GM12878 (cell line): ENCODE results near the gene PSORS1C1. TPM values are rescaled to one million over a fixed set of nuclear protein-coding genes. Genes with fewer than 3 reads are reported as not detected.

ENCODE experiments used
- ATAC-seq: fragments of 200-7000 bp; cut with Tn5 transposase; 3 replicates; pipeline ENCODE4 v1.9.1; 2020; ENCODE audit warnings: mild to moderate bottlenecking, moderate library complexity
- BruUV-seq: library from RNA; stranded (reverse); fragments of 400-500 nt; replicated peaks from 2 replicates; lab custom pipeline; 2021; lab: Mats Ljungman, UMichigan
- CTCF ChIA-PET: fragments of 300-600 bp; sonication (Branson Sonifier 250); formaldehyde crosslinking; extraction: SDS; loops from one replicate; lab custom pipeline; 2021; ENCODE audit warnings: inconsistent platforms; lab: Yijun Ruan, JAX
- POLR2A ChIA-PET: fragments of 350-600 bp; formaldehyde crosslinking; extraction: SDS; loops from one replicate; lab custom pipeline; 2021; ENCODE audit warnings: inconsistent platforms; lab: Charles Lee
- RAD21 ChIA-PET: fragments of 300-600 bp; sonication (Branson Sonifier 250); formaldehyde crosslinking; loops from one replicate; lab custom pipeline; 2023; ENCODE audit warnings: antibody characterized with exemption; ENCODE audit not compliant: unreplicated experiment; lab: Charles Lee
- SMC1A ChIA-PET: fragments of 300-600 bp; sonication (Branson Sonifier 250); formaldehyde crosslinking; loops from one replicate; lab custom pipeline; 2023; ENCODE audit not compliant: unreplicated experiment, uncharacterized antibody; lab: Charles Lee
- DNase-seq: peaks from one replicate; pipeline ENCODE4 v3.0.0-alpha.2; 2011; ENCODE audit warnings: low read depth, low spot score
- FAIRE-seq: peaks from 3 replicates; lab custom pipeline; 2011; peaks lifted over from hg19 to GRCh38; lab: Jason Lieb, UNC
- H2AFZ ChIP-seq: 2 replicates; pipeline ENCODE4 v1.6.0; 2011; ENCODE audit warnings: low read depth, low read length, control low read depth; ENCODE audit not compliant: control insufficient read depth
- H3K27ac ChIP-seq: 2 replicates; pipeline ENCODE4 v1.5.1; 2011; ENCODE audit warnings: control low read depth; ENCODE audit not compliant: control insufficient read depth, insufficient read depth
- H3K27me3 ChIP-seq, 2 experiments: replicated peaks in 1 of 2; 2 replicates each; pipeline versions ENCODE4 v1.6.0 to v1.6.1; 2011; ENCODE audit warnings: low read length in 1 of 2; ENCODE audit not compliant: control insufficient read depth in 2 of 2, insufficient read depth in 2 of 2
- H3K36me3 ChIP-seq, 2 experiments: 2 replicates each; pipeline ENCODE4 v1.5.1; 2011; ENCODE audit warnings: low read length in 1 of 2; ENCODE audit not compliant: control insufficient read depth in 2 of 2, insufficient read depth in 2 of 2
- H3K4me1 ChIP-seq: 2 replicates; pipeline ENCODE4 v1.6.1; 2011; ENCODE audit warnings: mild to moderate bottlenecking, low read length, moderate library complexity, mixed read lengths; ENCODE audit not compliant: control insufficient read depth, insufficient read depth
- H3K4me2 ChIP-seq: 2 replicates; pipeline ENCODE4 v1.6.0; 2011; ENCODE audit warnings: control low read depth; ENCODE audit not compliant: control insufficient read depth, insufficient read depth
- H3K4me3 ChIP-seq: fragments of 200-600 bp; sonication (generic); 2 replicates; pipeline ENCODE4 v1.5.1; 2016
- H3K79me2 ChIP-seq: 2 replicates; pipeline ENCODE4 v1.6.0; 2011; ENCODE audit warnings: low read length; ENCODE audit not compliant: control insufficient read depth, insufficient read depth
- H3K9ac ChIP-seq: 2 replicates; pipeline ENCODE4 v1.8.0; 2011; ENCODE audit warnings: low read length, control low read depth, mixed read lengths; ENCODE audit not compliant: control insufficient read depth, insufficient read depth
- H3K9me3 ChIP-seq: replicated peaks from 3 replicates; pipeline ENCODE4 v1.5.1; 2011; ENCODE audit warnings: mild to moderate bottlenecking, low read length; ENCODE audit not compliant: control insufficient read depth, insufficient read depth
- H4K20me1 ChIP-seq: 2 replicates; pipeline ENCODE4 v1.6.0; 2011; ENCODE audit not compliant: control insufficient read depth, insufficient read depth
- BACH1 ChIP-seq: fragments of 450-650 bp; IDR thresholded peaks from 2 replicates; pipeline ENCODE4 v1.6.1; 2017; ENCODE audit warnings: mild to moderate bottlenecking, borderline replicate concordance
- CHD1 ChIP-seq: IDR thresholded peaks from 2 replicates; pipeline ENCODE4 v1.6.1; 2012; ENCODE audit warnings: low read depth, low read length, improper control_type of control experiment
- FOXK2 ChIP-seq: fragments of 450-650 bp; IDR thresholded peaks from 2 replicates; pipeline ENCODE4 v1.6.1; 2017; ENCODE audit warnings: mild to moderate bottlenecking, moderate library complexity
- JUND ChIP-seq: IDR thresholded peaks from 2 replicates; pipeline ENCODE4 v1.6.1; 2012; ENCODE audit warnings: low read depth, mild to moderate bottlenecking, low read length, improper control_type of control experiment, moderate library complexity
- MXI1 ChIP-seq: fragments of 150-350 bp; IDR thresholded peaks from 2 replicates; pipeline ENCODE4 v1.6.1; 2011; ENCODE audit warnings: low read depth, mild to moderate bottlenecking, inconsistent platforms, low read length, improper control_type of control experiment
- RBBP5 ChIP-seq: fragments of 200-600 bp; sonication (generic); conservative IDR thresholded peaks from 2 replicates; pipeline ENCODE4 v1.6.1; 2016
- SIX5 ChIP-seq: IDR thresholded peaks from 2 replicates; pipeline ENCODE4 v1.6.1; 2011; ENCODE audit warnings: mild to moderate bottlenecking, low read depth, low read length, moderate library complexity; ENCODE audit not compliant: severe bottlenecking
- TCF12 ChIP-seq: IDR thresholded peaks from 2 replicates; pipeline ENCODE4 v1.6.1; 2011; ENCODE audit warnings: low read depth, mild to moderate bottlenecking, low read length
- ZNF274 ChIP-seq: IDR thresholded peaks from one replicate; pipeline ENCODE4 v1.8.0; 2011; ENCODE audit not compliant: insufficient read length, insufficient read depth
- WGBS: methylation state at CpG from one replicate; pipeline ENCODE4 v1.1.6; 2016; ENCODE audit warnings: low lambda C conversion rate; ENCODE audit not compliant: insufficient replicate concordance, insufficient coverage; ENCODE audit errors: missing lambda C conversion rate; 5-methylcytosine and 5-hydroxymethylcytosine counted together
- in situ Hi-C: fragments of 300-500 bp; cut with MboI; formaldehyde crosslinking; loops from 9 replicates; pipeline ENCODE4 v1.14.3; 2018; ENCODE audit warnings: mixed read lengths
- intact Hi-C: fragments of 100-400 bp; cut with micrococcal nuclease; formaldehyde crosslinking; loops from one replicate; pipeline ENCODE4 v1.14.2; 2022; ENCODE audit not compliant: unreplicated experiment
- polyA plus RNA-seq, 11 experiments: library from polyadenylated mRNA; depleted of rRNA in 4 of 11; unstranded in 6 of 11; stranded (reverse) in 5 of 11; fragments of >200 nt; fragmentation: Nextera tagmentation in 4 of 11; fragmentation: Illumina TruSeq in 1 of 11; extraction: Ambion mirVana in 4 of 11; extraction: Trizol in 1 of 11; gene quantifications; 1 replicate in 1 of 11; 2 replicates in 10 of 11; pipeline versions ENCODE4 v1.2.1 to v1.2.3, GENCODE V29; 2011 to 2016; ENCODE audit warnings: inconsistent platforms in 2 of 11, missing spikeins in 2 of 11, low read depth in 1 of 11
- total RNA-seq, 4 experiments: library from RNA; depleted of rRNA in 3 of 4; stranded (reverse); fragments of >200 nt in 3 of 4; fragmentation: Illumina TruSeq in 1 of 4; extraction: Trizol in 1 of 4; gene quantifications; 2 replicates each; pipeline versions ENCODE4 v1.2.1 to v1.2.3, GENCODE V29; 2013 to 2021
- TF ChIP-seq, protein P1 (sequence below): IDR thresholded peaks from 2 replicates; pipeline ENCODE4 v1.6.1; 2012; ENCODE audit warnings: improper control_type of control experiment, low read depth, low read length; ENCODE audit not compliant: insufficient replicate concordance
- TF ChIP-seq, protein P2 (sequence below): IDR thresholded peaks from 2 replicates; pipeline ENCODE4 v1.6.1; 2012; ENCODE audit warnings: low read length, inconsistent platforms

The PSORS1C1 gene
- total and polyA plus RNA-seq, 10 of the 15 experiments (the other 5 are each of a cell fraction or from before 2014, with no cell fraction given), result 0.13 to 1.00 (median 0.20) TPM; not detected in 5

DNA sequence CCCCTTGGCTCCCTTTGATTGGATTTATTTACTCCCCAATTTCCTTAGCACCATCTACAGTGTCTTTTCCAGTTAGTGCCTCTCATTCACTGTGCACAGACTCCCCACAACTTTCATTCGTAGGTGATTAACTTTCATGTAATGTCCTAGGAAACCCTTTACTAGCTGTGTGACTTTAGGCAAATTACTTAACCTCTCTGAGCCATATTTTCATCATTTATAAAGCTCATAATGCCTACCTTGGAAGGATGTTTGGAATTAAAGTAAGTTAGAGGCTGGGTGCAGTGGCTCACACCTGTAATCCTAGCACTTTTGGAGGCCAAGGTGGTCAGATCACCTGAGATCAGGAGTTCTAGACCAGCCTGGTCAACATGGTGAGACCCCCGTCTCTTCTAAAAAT is 22.4 kb upstream of the PSORS1C1 start:
- no peak overlapping the region for H3K9ac ChIP-seq
- ChIA-PET RAD21 (interaction anchor here (1.7 kb wide), 1 partner anchor 10 kb away, joined by 5 read pairs; no protein-coding TSS in a partner anchor), SMC1A (interaction anchor here (0.6 to 1.6 kb wide), 4 partner anchors 9 to 601 kb away, joined by 3 to 5 read pairs (median 3); no protein-coding TSS in a partner anchor)
- H4K20me1 ChIP-seq, result no peaks in the 10 kb centered on the region
- BruUV-seq, result no TSS peak
- no peak overlapping the region for H3K4me3 ChIP-seq
- no peaks in the 10 kb centered on the region for H3K36me3 ChIP-seq
- no peak overlapping the region for H3K27ac ChIP-seq
- intact Hi-C loops, result no loop called here
- H3K79me2 ChIP-seq, result no peaks in the 10 kb centered on the region
- TF ChIP-seq, protein P1, sequence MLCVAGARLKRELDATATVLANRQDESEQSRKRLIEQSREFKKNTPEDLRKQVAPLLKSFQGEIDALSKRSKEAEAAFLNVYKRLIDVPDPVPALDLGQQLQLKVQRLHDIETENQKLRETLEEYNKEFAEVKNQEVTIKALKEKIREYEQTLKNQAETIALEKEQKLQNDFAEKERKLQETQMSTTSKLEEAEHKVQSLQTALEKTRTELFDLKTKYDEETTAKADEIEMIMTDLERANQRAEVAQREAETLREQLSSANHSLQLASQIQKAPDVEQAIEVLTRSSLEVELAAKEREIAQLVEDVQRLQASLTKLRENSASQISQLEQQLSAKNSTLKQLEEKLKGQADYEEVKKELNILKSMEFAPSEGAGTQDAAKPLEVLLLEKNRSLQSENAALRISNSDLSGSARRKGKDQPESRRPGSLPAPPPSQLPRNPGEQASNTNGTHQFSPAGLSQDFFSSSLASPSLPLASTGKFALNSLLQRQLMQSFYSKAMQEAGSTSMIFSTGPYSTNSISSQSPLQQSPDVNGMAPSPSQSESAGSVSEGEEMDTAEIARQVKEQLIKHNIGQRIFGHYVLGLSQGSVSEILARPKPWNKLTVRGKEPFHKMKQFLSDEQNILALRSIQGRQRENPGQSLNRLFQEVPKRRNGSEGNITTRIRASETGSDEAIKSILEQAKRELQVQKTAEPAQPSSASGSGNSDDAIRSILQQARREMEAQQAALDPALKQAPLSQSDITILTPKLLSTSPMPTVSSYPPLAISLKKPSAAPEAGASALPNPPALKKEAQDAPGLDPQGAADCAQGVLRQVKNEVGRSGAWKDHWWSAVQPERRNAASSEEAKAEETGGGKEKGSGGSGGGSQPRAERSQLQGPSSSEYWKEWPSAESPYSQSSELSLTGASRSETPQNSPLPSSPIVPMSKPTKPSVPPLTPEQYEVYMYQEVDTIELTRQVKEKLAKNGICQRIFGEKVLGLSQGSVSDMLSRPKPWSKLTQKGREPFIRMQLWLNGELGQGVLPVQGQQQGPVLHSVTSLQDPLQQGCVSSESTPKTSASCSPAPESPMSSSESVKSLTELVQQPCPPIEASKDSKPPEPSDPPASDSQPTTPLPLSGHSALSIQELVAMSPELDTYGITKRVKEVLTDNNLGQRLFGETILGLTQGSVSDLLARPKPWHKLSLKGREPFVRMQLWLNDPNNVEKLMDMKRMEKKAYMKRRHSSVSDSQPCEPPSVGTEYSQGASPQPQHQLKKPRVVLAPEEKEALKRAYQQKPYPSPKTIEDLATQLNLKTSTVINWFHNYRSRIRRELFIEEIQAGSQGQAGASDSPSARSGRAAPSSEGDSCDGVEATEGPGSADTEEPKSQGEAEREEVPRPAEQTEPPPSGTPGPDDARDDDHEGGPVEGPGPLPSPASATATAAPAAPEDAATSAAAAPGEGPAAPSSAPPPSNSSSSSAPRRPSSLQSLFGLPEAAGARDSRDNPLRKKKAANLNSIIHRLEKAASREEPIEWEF, result no peak
- TF ChIP-seq JUND (no peak), CHD1 (no peak), RBBP5 (no peak), ZNF274 (no peak), SIX5 (no peak), MXI1 (no peak), TCF12 (no peak), BACH1 (no peak), FOXK2 (no peak)
- TF ChIP-seq, protein P2, sequence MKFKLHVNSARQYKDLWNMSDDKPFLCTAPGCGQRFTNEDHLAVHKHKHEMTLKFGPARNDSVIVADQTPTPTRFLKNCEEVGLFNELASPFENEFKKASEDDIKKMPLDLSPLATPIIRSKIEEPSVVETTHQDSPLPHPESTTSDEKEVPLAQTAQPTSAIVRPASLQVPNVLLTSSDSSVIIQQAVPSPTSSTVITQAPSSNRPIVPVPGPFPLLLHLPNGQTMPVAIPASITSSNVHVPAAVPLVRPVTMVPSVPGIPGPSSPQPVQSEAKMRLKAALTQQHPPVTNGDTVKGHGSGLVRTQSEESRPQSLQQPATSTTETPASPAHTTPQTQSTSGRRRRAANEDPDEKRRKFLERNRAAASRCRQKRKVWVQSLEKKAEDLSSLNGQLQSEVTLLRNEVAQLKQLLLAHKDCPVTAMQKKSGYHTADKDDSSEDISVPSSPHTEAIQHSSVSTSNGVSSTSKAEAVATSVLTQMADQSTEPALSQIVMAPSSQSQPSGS, result no peak
- TF ChIP-seq, all 136 proteins: peak for 0
- in situ Hi-C loops, result loop anchor here (10.0 kb wide), 1 partner anchor 627 kb away; no protein-coding TSS in a partner anchor
- FAIRE-seq (no peak), ATAC-seq (no peak), DNase-seq (no peak)
- 0% methylated on average over 2 of the region's 2 CpGs for WGBS
- CTCF ChIA-PET, result interaction anchor here (1.3 to 4.6 kb wide), 5 partner anchors 13 to 547 kb away, joined by 3 to 30 read pairs (median 6); partner anchors contain the start of gene PSORS1C1
- H2AFZ ChIP-seq, result no peak overlapping the region
- H3K4me2 ChIP-seq, result no peak overlapping the region
- POLR2A ChIA-PET, result interaction anchor here (1.5 kb wide), 1 partner anchor 34 kb away, joined by 4 read pairs; no protein-coding TSS in a partner anchor
- no peaks in the 10 kb centered on the region for H3K4me1 ChIP-seq
- no peaks in the 10 kb centered on the region; a peak in 1 of 4 replicates for H3K27me3 ChIP-seq
- H3K9me3 ChIP-seq, result no peaks in the 10 kb centered on the region
